Activated CD8-positive, alpha-beta T cell treated with anti-CD3 and anti-CD28 coated beads for 36 hours (primary cell): Measurements from ENCODE around the gene CLPTM1L. TPM values are rescaled to one million over a fixed set of nuclear protein-coding genes. Genes with fewer than 3 reads are reported as not detected.

Experiments used
- ATAC-seq: fragments of 200-7000 bp; cut with Tn5 transposase; one replicate; pipeline ENCODE4 v1.10.0; 2021; ENCODE audit warnings: mild to moderate bottlenecking, moderate library complexity
- CTCF ChIA-PET: fragments of 350-600 bp; sonication (Branson Sonifier 250); formaldehyde crosslinking; loops from one replicate; lab custom pipeline; 2021; ENCODE audit warnings: antibody characterized with exemption; lab: Charles Lee
- POLR2A ChIA-PET: fragments of 350-600 bp; sonication (Branson Sonifier 250); formaldehyde crosslinking; loops from one replicate; lab custom pipeline; 2021; ENCODE audit warnings: antibody characterized with exemption; lab: Charles Lee
- DNase-seq: peaks from one replicate; pipeline ENCODE4 v3.0.0-alpha.2; 2020
- H3K27ac Mint-ChIP-seq: one replicate; pipeline ENCODE4 v1.8.0; 2021; ENCODE audit warnings: mild to moderate bottlenecking, mixed read lengths
- H3K27me3 Mint-ChIP-seq: one replicate; pipeline ENCODE4 v1.8.0; 2021; ENCODE audit warnings: mixed read lengths
- H3K36me3 Mint-ChIP-seq: one replicate; pipeline ENCODE4 v1.8.0; 2021; ENCODE audit warnings: low read depth, mixed read lengths
- H3K4me1 Mint-ChIP-seq: one replicate; pipeline ENCODE4 v1.8.0; 2021; ENCODE audit warnings: low read depth, mixed read lengths
- H3K4me3 Mint-ChIP-seq: one replicate; pipeline ENCODE4 v1.8.0; 2021; ENCODE audit warnings: mild to moderate bottlenecking, moderate library complexity, mixed read lengths
- H3K9me3 Mint-ChIP-seq: one replicate; pipeline ENCODE4 v1.8.0; 2021; ENCODE audit warnings: mixed read lengths
- intact Hi-C: fragments of 100-400 bp; cut with micrococcal nuclease; formaldehyde crosslinking; loops from one replicate; pipeline ENCODE4 v1.10.0; 2022
- total RNA-seq, 2 experiments: library from RNA; stranded (reverse); gene quantifications; one replicate each; pipeline ENCODE4 v1.2.3, GENCODE V29; 2021
- TF ChIP-seq, protein P1 (sequence below): fragments of 200-600 bp; IDR thresholded peaks from one replicate; pipeline ENCODE4 v1.8.0; 2022; ENCODE audit warnings: antibody characterized with exemption, mild to moderate bottlenecking

CLPTM1L gene
- total RNA-seq, 2 experiments from 2014 or later: 51.4 to 56.2 TPM

DNA sequence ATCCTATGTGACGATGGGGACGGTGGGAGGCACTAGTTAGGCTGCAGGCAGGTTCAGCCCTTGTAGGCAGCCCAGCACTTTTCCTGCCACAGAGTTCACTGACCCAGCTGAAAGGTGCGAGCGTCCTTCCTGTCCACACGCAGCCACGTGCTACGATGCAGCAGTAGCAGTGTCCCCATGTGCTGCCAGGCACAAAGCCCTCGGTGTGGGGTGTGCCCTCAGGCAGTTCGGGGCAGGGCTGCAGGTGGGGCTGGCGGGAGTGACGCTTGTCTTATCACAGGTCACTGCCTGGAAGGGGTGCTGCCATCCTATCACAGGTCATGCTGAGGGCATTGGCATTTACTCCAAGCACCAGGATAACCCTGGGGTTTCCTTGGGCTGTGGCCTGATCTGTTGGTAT is 46.8 kb upstream of the CLPTM1L start:
- TF ChIP-seq, protein P1, sequence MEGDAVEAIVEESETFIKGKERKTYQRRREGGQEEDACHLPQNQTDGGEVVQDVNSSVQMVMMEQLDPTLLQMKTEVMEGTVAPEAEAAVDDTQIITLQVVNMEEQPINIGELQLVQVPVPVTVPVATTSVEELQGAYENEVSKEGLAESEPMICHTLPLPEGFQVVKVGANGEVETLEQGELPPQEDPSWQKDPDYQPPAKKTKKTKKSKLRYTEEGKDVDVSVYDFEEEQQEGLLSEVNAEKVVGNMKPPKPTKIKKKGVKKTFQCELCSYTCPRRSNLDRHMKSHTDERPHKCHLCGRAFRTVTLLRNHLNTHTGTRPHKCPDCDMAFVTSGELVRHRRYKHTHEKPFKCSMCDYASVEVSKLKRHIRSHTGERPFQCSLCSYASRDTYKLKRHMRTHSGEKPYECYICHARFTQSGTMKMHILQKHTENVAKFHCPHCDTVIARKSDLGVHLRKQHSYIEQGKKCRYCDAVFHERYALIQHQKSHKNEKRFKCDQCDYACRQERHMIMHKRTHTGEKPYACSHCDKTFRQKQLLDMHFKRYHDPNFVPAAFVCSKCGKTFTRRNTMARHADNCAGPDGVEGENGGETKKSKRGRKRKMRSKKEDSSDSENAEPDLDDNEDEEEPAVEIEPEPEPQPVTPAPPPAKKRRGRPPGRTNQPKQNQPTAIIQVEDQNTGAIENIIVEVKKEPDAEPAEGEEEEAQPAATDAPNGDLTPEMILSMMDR: no peak
- Mint-ChIP-seq H3K36me3 (no peaks in the 10 kb centered on the region), H3K27me3 (peaks cover 12% of the 10 kb centered on the region), H3K27ac (no peak overlapping the region), H3K9me3 (no peaks in the 10 kb centered on the region), H3K4me3 (no peak overlapping the region), H3K4me1 (peaks cover 4% of the 10 kb centered on the region)
- intact Hi-C loops: no loop called here
- CTCF ChIA-PET: no interaction called here
- POLR2A ChIA-PET: no interaction called here
- no peak for DNase-seq
- ATAC-seq: no peak

DNA sequence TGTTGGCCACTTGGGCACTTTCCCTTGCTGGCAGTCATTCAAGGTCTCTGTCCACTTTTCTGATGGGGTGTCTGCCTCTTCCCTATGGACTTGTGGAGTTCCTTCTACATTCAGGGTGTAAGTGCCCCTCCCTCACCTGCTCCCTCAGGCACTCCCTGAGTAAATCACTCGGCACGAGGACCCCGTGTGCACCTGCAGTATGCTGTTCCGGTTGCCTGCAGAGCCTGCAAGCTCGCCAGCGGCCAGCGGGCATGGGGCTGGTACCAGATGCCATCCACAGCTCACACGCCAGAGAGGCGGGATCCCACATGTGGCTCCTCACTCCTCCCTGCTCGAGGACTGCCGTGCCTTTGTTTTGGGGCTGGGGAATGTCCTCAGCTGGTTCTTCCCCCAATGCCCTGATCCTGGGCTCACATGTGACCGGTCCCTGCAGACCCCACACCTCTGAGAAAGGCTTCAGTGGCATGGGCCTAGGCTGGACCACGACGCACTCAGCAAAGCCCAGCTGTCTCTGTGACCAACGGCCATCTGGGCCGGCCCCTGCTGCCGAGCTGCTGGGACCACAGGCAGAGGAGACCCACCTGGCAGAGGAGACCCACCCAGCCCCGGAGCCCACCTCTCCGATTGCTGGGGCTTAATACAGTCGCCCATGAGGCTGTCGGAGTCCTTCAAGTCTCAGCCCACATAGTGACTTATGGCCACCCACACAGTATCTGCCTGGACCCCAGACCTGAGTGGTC is 46.1 kb upstream of the CLPTM1L start:
- ATAC-seq: no peak
- TF ChIP-seq, protein P1: no peak
- DNase-seq: no peak
- POLR2A ChIA-PET: no interaction called here
- H3K27me3 Mint-ChIP-seq: peaks cover 12% of the 10 kb centered on the region
- no peaks in the 10 kb centered on the region for H3K9me3 Mint-ChIP-seq
- CTCF ChIA-PET: no interaction called here
- no peaks in the 10 kb centered on the region for H3K36me3 Mint-ChIP-seq
- H3K4me1 Mint-ChIP-seq: peaks cover 6% of the 10 kb centered on the region
- no peak overlapping the region for H3K4me3 Mint-ChIP-seq
- intact Hi-C loops: no loop called here
- no peak overlapping the region for H3K27ac Mint-ChIP-seq

DNA sequence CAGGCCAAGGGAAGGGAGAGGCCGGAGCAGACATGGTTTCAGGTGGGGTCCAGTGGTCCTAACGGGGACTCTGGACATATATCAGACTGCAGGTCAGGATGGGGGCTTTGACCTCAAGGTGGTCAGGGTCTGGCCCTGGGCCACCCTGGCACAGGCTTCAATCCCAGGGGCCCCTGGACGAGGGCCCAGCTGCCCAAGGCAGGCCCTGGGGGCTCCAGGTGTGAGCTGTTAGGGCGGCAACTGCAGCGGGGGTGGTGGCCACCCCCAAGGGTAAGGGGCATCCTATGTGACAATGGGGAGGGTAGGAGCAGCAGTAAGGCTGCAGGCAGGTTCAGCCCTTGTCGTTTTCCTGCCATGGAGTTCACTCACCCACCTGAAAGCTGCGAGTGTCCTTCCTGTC is 45.4 kb upstream of the CLPTM1L start:
- Mint-ChIP-seq H3K4me1 (peaks cover 10% of the 10 kb centered on the region), H3K36me3 (no peaks in the 10 kb centered on the region), H3K4me3 (no peak overlapping the region), H3K9me3 (no peaks in the 10 kb centered on the region), H3K27me3 (peaks cover 9% of the 10 kb centered on the region), H3K27ac (no peak overlapping the region)
- TF ChIP-seq, protein P1: no peak
- ATAC-seq: no peak
- ChIA-PET POLR2A (no interaction called here), CTCF (no interaction called here)
- no peak for DNase-seq
- intact Hi-C loops: no loop called here

DNA sequence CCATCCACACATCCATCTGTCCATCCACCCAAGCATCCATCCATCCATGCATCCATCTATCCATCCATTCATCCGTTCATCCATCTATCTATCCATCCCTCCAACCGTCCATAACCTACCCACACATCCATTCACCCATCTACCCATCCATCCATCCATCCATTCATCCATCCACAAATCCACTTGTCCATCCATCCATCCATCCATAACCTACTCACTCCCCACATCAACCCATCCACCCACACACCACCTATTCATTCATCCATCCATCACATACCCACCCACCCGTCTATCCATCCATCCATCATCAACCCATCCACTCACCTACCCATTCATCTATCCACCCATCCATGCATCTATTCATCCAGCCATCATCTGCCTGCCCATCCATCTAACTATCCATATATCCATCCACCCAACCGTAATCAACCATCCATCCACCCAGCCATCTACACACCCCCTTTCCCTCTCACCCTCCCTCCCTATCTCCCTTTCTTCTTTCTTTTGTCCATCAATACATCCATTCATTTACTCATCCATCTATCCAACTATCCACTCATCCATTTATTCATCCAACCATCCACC is 43.6 kb upstream of the CLPTM1L start:
- TF ChIP-seq, protein P1: no peak
- ChIA-PET CTCF (no interaction called here), POLR2A (no interaction called here)
- intact Hi-C loops: loop anchor here (10.0 kb wide), 1 partner anchor 256 kb away; no protein-coding TSS in a partner anchor
- Mint-ChIP-seq H3K27ac (no peak overlapping the region), H3K36me3 (no peaks in the 10 kb centered on the region), H3K4me3 (no peak overlapping the region), H3K27me3 (no peaks in the 10 kb centered on the region), H3K9me3 (no peaks in the 10 kb centered on the region), H3K4me1 (peaks cover 12% of the 10 kb centered on the region)
- DNase-seq (no peak), ATAC-seq (no peak)

DNA sequence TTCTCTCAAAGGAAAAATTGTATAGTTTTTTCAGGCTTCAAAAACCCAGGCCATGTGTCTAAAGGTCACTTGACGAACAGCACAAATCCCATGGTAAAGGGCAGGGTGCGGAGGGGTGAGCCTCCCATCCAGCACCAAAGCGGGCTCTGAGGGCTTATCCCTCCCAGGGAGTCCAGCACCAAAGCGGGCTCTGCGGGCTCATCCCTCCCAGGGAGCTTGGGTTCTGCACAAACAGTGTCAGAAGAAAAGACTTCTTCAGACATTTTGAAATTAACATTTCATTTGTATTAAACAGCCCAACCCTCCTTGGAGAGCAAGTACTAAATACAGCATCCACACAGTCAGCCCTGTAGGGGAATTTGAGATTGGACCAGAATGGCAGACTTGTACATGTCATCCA is 43.0 kb upstream of the CLPTM1L start:
- no peak overlapping the region for H3K4me3 Mint-ChIP-seq
- TF ChIP-seq, protein P1: no peak
- no peak overlapping the region for H3K27ac Mint-ChIP-seq
- no peak for ATAC-seq
- DNase-seq: no peak
- intact Hi-C loops: loop anchor here (10.0 kb wide), 1 partner anchor 257 kb away; no protein-coding TSS in a partner anchor
- no peaks in the 10 kb centered on the region for H3K9me3 Mint-ChIP-seq
- no peaks in the 10 kb centered on the region for H3K27me3 Mint-ChIP-seq
- CTCF ChIA-PET: no interaction called here
- peaks cover 12% of the 10 kb centered on the region for H3K4me1 Mint-ChIP-seq
- H3K36me3 Mint-ChIP-seq: no peaks in the 10 kb centered on the region
- POLR2A ChIA-PET: no interaction called here
